ENCODE results near the gene OSGIN1. TPM values are rescaled to one million over a fixed set of nuclear protein-coding genes. Genes with fewer than 3 reads are reported as not detected.

The OSGIN1 gene
- polyA plus RNA-seq, 1 donor from 2014 or later: 2.1 TPM

DNA sequence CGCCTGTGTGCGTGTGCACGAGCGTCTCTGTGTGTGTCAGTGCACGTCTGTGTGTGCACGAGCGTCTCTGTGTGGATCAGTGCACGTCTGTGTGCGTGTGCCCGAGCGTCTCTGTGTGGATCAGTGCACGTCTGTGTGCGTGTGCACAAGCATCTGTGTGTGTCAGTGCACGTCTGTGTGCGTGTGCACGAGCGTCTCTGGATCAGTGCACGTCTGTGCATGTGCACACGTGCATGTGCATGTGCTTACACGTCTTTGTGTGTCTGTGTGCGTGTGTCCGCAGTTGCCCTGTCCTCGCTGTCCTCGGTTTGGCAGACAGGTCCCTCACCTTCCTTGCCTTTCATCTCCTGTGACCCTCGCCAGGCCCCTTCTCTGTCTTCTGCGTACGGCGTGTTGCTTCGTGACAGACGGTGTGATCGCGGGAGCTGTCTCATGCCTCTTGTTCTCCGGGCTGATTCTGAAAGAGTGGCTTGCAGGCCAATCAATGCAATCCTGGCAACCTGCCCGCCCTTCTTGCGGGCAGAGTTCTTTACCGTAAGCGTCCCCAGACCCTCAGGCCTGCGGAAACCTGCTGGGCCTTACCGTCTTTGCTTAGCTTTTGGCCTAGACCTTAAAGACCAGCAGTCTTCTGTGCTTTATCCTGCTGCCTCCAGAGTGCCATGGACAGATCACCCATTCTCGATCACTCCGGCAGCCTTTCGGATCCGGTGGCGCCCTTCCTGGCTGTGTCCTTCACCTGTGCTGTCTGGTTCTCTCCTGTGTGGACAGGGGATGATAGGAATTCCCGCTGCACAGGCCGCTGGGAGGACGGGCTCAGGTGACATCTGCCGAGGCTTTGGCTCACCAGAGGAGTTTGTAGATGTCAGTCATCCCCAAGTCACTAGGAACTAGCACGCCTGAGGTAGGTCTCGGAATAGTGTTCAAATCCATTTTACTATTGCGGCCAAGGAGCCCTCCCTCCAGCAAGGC lies 35.6 kb upstream of the OSGIN1 start:
- Histone ChIP-seq H3K9me2 (ENCODE audit: insufficient read depth, low read length) (no peaks in the 10 kb centered on the region), H3K9me3 (ENCODE audit: low read length) (no peaks in the 10 kb centered on the region), H3K4me3 (ENCODE audit: low read length) (no peak overlapping the region), H3F3A (ENCODE audit: insufficient read depth, low read length, poor library complexity, severe bottlenecking) (no peaks in the 10 kb centered on the region), H3K79me2 (replicated peaks; ENCODE audit: insufficient read depth, low read length) (no peaks in the 10 kb centered on the region), H3K4me2 (ENCODE audit: low read length) (no peak overlapping the region), H4K20me1 (ENCODE audit: insufficient read depth) (no peaks in the 10 kb centered on the region), H2AFZ (ENCODE audit: low read depth, low read length) (no peak overlapping the region), H3K36me3 (ENCODE audit: insufficient read depth, low read length) (peaks cover 15% of the 10 kb centered on the region), H3K9ac (ENCODE audit: low read length) (no peak overlapping the region), H3K27me3 (ENCODE audit: insufficient read depth, low read depth, low read length) (no peaks in the 10 kb centered on the region), H3K27ac (ENCODE audit: low read length) (no peak overlapping the region)
- TF ChIP-seq, protein P1, sequence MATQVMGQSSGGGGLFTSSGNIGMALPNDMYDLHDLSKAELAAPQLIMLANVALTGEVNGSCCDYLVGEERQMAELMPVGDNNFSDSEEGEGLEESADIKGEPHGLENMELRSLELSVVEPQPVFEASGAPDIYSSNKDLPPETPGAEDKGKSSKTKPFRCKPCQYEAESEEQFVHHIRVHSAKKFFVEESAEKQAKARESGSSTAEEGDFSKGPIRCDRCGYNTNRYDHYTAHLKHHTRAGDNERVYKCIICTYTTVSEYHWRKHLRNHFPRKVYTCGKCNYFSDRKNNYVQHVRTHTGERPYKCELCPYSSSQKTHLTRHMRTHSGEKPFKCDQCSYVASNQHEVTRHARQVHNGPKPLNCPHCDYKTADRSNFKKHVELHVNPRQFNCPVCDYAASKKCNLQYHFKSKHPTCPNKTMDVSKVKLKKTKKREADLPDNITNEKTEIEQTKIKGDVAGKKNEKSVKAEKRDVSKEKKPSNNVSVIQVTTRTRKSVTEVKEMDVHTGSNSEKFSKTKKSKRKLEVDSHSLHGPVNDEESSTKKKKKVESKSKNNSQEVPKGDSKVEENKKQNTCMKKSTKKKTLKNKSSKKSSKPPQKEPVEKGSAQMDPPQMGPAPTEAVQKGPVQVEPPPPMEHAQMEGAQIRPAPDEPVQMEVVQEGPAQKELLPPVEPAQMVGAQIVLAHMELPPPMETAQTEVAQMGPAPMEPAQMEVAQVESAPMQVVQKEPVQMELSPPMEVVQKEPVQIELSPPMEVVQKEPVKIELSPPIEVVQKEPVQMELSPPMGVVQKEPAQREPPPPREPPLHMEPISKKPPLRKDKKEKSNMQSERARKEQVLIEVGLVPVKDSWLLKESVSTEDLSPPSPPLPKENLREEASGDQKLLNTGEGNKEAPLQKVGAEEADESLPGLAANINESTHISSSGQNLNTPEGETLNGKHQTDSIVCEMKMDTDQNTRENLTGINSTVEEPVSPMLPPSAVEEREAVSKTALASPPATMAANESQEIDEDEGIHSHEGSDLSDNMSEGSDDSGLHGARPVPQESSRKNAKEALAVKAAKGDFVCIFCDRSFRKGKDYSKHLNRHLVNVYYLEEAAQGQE (IDR thresholded peaks at IDR 0.05; ENCODE audit: borderline replicate concordance): no peak
- TF ChIP-seq, protein P2, sequence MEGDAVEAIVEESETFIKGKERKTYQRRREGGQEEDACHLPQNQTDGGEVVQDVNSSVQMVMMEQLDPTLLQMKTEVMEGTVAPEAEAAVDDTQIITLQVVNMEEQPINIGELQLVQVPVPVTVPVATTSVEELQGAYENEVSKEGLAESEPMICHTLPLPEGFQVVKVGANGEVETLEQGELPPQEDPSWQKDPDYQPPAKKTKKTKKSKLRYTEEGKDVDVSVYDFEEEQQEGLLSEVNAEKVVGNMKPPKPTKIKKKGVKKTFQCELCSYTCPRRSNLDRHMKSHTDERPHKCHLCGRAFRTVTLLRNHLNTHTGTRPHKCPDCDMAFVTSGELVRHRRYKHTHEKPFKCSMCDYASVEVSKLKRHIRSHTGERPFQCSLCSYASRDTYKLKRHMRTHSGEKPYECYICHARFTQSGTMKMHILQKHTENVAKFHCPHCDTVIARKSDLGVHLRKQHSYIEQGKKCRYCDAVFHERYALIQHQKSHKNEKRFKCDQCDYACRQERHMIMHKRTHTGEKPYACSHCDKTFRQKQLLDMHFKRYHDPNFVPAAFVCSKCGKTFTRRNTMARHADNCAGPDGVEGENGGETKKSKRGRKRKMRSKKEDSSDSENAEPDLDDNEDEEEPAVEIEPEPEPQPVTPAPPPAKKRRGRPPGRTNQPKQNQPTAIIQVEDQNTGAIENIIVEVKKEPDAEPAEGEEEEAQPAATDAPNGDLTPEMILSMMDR (IDR thresholded peaks at IDR 0.05; ENCODE audit: poor library complexity, severe bottlenecking): no peak
- TF ChIP-seq TAF1 (IDR thresholded peaks at IDR 0.05; ENCODE audit: low read depth): no peak
- no peak for TF ChIP-seq MXI1 (conservative IDR thresholded peaks at IDR 0.05; ENCODE audit: poor library complexity, severe bottlenecking)
- TF ChIP-seq EZH2 (IDR thresholded peaks at IDR 0.05; ENCODE audit: borderline replicate concordance, insufficient read depth, low read length, poor library complexity, severe bottlenecking): no peak

DNA sequence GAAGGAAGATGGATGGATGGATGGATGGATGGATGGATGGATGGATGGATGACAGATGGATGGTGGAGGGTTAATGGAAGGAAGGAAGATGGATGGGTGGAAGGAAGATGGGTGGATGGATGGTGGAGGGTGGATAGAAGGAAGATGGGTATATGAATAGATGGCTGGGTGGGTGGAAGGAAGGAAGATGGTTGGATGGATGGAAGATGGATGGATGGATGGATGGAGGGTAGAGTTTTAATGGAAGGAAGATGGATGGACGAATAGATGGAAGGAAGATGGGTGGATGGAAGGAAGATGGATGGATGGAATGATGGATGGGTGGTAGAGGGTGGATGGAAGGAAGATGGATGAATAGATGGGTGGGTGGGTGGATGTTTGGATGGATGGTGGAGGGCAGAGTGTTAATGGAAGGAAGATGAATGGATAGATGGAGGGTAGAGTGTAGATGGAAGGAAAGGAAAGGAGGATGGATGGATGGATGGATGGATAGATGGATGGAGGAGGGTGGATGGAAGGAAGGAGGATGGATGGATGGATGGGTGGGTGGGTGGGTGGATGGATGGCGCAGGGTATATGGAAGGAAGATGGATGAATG lies 32.0 kb upstream of the OSGIN1 start:
- H3K9me2 ChIP-seq (ENCODE audit: insufficient read depth, low read length): no peaks in the 10 kb centered on the region
- no peak overlapping the region for H3K4me3 ChIP-seq (ENCODE audit: low read length)
- no peak overlapping the region for H3K9ac ChIP-seq (ENCODE audit: low read length)
- no peak overlapping the region for H3K27ac ChIP-seq (ENCODE audit: low read length)
- no peaks in the 10 kb centered on the region for H4K20me1 ChIP-seq (ENCODE audit: insufficient read depth)
- H3K27me3 ChIP-seq (ENCODE audit: insufficient read depth, low read depth, low read length): no peaks in the 10 kb centered on the region
- no peak overlapping the region for H2AFZ ChIP-seq (ENCODE audit: low read depth, low read length)
- no peaks in the 10 kb centered on the region for H3K79me2 ChIP-seq (replicated peaks; ENCODE audit: insufficient read depth, low read length)
- no peaks in the 10 kb centered on the region for H3F3A ChIP-seq (ENCODE audit: insufficient read depth, low read length, poor library complexity, severe bottlenecking)
- no peak overlapping the region for H3K4me2 ChIP-seq (ENCODE audit: low read length)
- no peaks in the 10 kb centered on the region for H3K9me3 ChIP-seq (ENCODE audit: low read length)
- TF ChIP-seq, protein P2 (IDR thresholded peaks at IDR 0.05; ENCODE audit: poor library complexity, severe bottlenecking): no peak
- TF ChIP-seq, protein P1 (IDR thresholded peaks at IDR 0.05; ENCODE audit: borderline replicate concordance): no peak
- TF ChIP-seq RAD21 (conservative IDR thresholded peaks at IDR 0.05) (no peak), EP300 (conservative IDR thresholded peaks at IDR 0.05; ENCODE audit: poor library complexity, severe bottlenecking) (no peak), SMC3 (conservative IDR thresholded peaks at IDR 0.05; ENCODE audit: poor library complexity) (no peak), EZH2 (IDR thresholded peaks at IDR 0.05; ENCODE audit: borderline replicate concordance, insufficient read depth, low read length, poor library complexity, severe bottlenecking) (no peak), MXI1 (conservative IDR thresholded peaks at IDR 0.05; ENCODE audit: poor library complexity, severe bottlenecking) (no peak), POLR2AphosphoS5 (IDR thresholded peaks at IDR 0.05) (no peak)
- peaks cover 15% of the 10 kb centered on the region for H3K36me3 ChIP-seq (ENCODE audit: insufficient read depth, low read length)
